ENCODE data around the gene PEX19.

The PEX19 gene

DNA sequence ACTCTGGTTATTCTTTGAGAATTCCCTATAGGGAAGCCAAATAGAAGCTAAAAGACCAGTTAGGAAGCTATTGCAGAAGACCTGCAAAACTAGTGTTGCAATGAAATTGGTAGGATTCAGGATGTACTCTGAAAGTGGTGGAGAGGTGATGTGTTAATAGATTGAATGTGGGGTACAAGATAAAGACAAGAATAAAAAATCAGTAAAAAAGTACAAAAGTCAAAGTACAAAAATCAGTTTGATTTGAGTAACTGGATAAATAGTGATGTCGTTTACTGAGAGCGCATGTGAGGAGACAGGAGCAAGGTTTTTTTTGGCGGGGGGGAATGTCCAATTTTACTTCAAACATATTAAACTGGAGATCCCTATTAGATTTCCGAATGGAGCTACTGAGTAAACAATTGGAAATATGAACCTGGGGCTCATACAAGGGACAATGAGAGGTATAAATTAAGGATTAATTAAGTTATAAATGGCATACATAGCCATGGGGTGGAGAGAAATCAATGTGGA is 20.1 kb downstream of the PEX19 start:
- Mint-ChIP-seq H3K36me3 (ENCODE audit: low read depth) (no peaks in the 10 kb centered on the region), H3K9me3 (no peaks in the 10 kb centered on the region), H3K4me1 (peaks cover 24% of the 10 kb centered on the region), H3K4me3 (no peak overlapping the region), H3K27me3 (ENCODE audit: low read depth, poor library complexity) (peaks cover 47% of the 10 kb centered on the region), H3K27ac (no peak overlapping the region)
- TF ChIP-seq, protein P1, sequence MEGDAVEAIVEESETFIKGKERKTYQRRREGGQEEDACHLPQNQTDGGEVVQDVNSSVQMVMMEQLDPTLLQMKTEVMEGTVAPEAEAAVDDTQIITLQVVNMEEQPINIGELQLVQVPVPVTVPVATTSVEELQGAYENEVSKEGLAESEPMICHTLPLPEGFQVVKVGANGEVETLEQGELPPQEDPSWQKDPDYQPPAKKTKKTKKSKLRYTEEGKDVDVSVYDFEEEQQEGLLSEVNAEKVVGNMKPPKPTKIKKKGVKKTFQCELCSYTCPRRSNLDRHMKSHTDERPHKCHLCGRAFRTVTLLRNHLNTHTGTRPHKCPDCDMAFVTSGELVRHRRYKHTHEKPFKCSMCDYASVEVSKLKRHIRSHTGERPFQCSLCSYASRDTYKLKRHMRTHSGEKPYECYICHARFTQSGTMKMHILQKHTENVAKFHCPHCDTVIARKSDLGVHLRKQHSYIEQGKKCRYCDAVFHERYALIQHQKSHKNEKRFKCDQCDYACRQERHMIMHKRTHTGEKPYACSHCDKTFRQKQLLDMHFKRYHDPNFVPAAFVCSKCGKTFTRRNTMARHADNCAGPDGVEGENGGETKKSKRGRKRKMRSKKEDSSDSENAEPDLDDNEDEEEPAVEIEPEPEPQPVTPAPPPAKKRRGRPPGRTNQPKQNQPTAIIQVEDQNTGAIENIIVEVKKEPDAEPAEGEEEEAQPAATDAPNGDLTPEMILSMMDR (IDR thresholded peaks at IDR 0.05), result no peak
- no peak for DNase-seq

- H3K36me3 Mint-ChIP-seq (ENCODE audit: low read depth), result peaks cover 15% of the 10 kb centered on the region
- H3K4me1 Mint-ChIP-seq, result peaks cover 50% of the 10 kb centered on the region
- peak within 1 kb of the TSS; percentile 99 for H3K4me3 Mint-ChIP-seq
- peaks cover 4% of the 10 kb centered on the region for H3K9me3 Mint-ChIP-seq
- peak within 1 kb of the TSS; percentile 95 for H3K27ac Mint-ChIP-seq
- TF ChIP-seq, protein P1 (IDR thresholded peaks at IDR 0.05), result no peak
- DNase-seq, result peak; percentile 98
- H3K27me3 Mint-ChIP-seq (ENCODE audit: low read depth, poor library complexity), result peaks cover 29% of the 10 kb centered on the region
Measured at GRCh38 chr1:160261893-160262794, 22.8 kb downstream of the PEX19 start, which contains the start of gene DCAF8. Gene DCAF8, minus strand, starts transcription at chr1:160262549. Its CDS starts 18,541 bp downstream, at chr1:160244008.

DNA sequence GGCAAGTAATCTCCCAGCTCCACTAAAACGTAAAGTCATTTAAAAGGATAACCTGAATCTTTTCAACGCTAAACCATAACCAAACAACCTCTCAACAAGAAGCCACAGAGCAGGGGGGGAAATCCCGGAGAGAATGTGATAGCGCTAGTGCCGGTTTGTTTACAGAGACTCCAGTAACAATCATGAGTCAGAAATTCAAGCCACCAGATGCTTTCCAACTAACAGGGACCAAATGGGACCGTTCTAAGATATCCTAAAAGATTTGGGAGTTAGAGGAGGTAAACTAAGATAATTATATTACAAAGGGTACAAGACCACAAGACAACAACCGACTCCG is 23.4 kb downstream of the PEX19 start:
- H3K36me3 Mint-ChIP-seq (ENCODE audit: low read depth), result peaks cover 15% of the 10 kb centered on the region
- peaks cover 54% of the 10 kb centered on the region for H3K4me1 Mint-ChIP-seq
- peak overlapping the region; percentile 99 for H3K4me3 Mint-ChIP-seq
- peak overlapping the region; percentile 95 for H3K27ac Mint-ChIP-seq
- H3K9me3 Mint-ChIP-seq, result peaks cover 4% of the 10 kb centered on the region
- DNase-seq, result peak; percentile 27
- H3K27me3 Mint-ChIP-seq (ENCODE audit: low read depth, poor library complexity), result peaks cover 24% of the 10 kb centered on the region
- TF ChIP-seq, protein P1 (IDR thresholded peaks at IDR 0.05), result no peak

DNA sequence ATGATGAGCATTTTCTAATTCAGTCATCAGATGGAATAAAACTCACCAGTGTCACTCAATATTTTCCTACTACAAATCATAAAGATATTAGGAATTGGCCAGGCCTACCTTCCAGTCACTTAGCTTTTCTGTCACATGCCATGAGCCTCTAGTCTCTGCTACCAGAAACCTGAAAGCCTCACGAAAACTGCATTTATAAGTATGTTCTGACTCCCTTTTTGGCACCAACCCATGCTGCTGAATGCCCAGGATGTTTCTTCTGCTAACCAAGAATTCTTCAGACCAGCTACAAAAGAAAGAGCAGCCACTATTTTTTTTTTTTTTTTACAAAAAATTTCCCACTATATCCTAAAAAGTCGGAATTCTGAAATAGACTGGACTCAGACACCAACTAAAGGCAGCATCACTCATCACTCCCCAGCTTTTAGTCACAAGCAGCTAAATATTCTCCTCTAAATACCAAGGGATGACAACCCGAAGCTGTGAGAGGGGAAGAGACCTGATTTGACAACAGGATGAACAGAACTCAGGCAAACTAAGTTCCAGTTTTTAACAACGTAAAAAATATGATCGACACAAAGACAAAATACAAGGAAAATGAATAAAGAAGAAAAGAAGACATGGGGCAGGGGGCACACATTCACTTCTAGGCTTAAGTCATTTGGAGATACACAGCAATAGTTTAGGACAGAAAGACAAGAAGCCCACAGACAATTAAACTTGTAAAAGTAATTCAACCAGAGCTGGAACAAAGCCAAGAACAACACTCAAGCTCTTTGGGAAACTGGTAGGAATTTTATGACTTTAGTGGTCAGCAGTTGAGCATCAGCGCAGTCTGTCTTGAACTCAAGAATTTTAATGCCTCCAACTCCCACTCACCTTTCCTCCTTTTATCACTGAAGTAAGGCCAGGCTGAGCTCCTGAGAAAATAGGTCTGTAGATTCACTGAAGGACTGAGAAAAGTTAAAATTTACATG is 24.2 kb downstream of the PEX19 start:
- H3K4me1 Mint-ChIP-seq, result peaks cover 59% of the 10 kb centered on the region

GRCh38 chr1:160258177-160258798 is 26.6 kb downstream of the PEX19 start:
- H3K9me3 Mint-ChIP-seq, result peaks cover 4% of the 10 kb centered on the region
- no peaks in the 10 kb centered on the region for H3K27me3 Mint-ChIP-seq (ENCODE audit: low read depth, poor library complexity)
- H3K27ac Mint-ChIP-seq, result peak overlapping the region; percentile 95
- TF ChIP-seq, protein P1 (IDR thresholded peaks at IDR 0.05), result no peak
- H3K4me3 Mint-ChIP-seq, result peak overlapping the region; percentile 99
- H3K36me3 Mint-ChIP-seq (ENCODE audit: low read depth), result peaks cover 33% of the 10 kb centered on the region
- DNase-seq, result no peak
- H3K4me1 Mint-ChIP-seq, result peaks cover 53% of the 10 kb centered on the region

More for the DNA sequence above, 24.2 kb downstream of the PEX19 start:
- H3K27me3 Mint-ChIP-seq (ENCODE audit: low read depth, poor library complexity), result peaks cover 17% of the 10 kb centered on the region
- H3K27ac Mint-ChIP-seq, result peak overlapping the region; percentile 95
- peak overlapping the region; percentile 99 for H3K4me3 Mint-ChIP-seq
- peaks cover 15% of the 10 kb centered on the region for H3K36me3 Mint-ChIP-seq (ENCODE audit: low read depth)
- DNase-seq, result peak; percentile 26
- peaks cover 4% of the 10 kb centered on the region for H3K9me3 Mint-ChIP-seq
- TF ChIP-seq, protein P1 (IDR thresholded peaks at IDR 0.05), result no peak

Data from nephron progenitor cell (in vitro differentiated cells).